HG02885 (cell line): ENCODE data around the gene POLA2.
A peak's percentile ranks its signal among the peaks of the same experiment; 100 is the strongest.
"Not testable (repeated sequence)": the region's sequence is repeated elsewhere in the genome, so short reads cannot be mapped to it uniquely, and the experiment has no call there.

Source experiments
- ATAC-seq: cut with Tn5 transposase; IDR thresholded peaks from one replicate; pipeline ENCODE4 v1.9.1; 2021; ENCODE audit warnings: mild to moderate bottlenecking; ENCODE audit not compliant: unreplicated experiment, poor library complexity

POLA2 gene, protein sequence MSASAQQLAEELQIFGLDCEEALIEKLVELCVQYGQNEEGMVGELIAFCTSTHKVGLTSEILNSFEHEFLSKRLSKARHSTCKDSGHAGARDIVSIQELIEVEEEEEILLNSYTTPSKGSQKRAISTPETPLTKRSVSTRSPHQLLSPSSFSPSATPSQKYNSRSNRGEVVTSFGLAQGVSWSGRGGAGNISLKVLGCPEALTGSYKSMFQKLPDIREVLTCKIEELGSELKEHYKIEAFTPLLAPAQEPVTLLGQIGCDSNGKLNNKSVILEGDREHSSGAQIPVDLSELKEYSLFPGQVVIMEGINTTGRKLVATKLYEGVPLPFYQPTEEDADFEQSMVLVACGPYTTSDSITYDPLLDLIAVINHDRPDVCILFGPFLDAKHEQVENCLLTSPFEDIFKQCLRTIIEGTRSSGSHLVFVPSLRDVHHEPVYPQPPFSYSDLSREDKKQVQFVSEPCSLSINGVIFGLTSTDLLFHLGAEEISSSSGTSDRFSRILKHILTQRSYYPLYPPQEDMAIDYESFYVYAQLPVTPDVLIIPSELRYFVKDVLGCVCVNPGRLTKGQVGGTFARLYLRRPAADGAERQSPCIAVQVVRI

GRCh38 chr11:65261591-65262380 is at the start of gene POLA2:
Gene POLA2 (plus strand): TSS chr11:65261962. CDS start chr11:65262293, 331 bp downstream.
- ATAC-seq = peak; percentile 79

DNA sequence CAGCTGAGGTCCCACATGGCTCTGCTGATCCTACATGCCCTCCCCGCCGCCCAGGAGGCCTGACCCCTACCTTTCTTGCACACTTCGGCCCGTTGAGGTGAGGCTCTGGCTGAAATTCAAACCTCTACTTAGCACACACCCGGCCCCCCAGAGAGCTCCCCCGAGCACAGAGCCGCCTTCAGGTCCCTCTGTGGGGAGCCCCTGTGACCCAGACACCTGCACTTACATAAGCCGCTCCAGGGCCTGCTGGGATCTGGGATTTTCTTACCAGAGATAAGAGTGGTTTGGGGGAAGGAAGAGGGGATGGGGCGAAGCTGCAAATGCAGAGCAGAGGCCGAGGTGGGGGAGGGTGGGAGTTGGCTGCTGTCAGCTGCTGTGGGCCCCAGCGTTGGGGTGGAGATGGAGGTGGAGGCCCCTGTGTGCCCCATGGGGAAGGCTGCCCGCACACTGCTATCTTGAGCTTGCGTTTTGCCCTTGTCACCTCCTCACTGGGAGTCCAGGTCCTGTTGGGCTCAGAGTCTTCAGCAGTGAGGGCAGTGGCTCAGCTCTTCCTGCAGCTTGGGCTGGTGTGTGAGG is 49.4 kb upstream of the POLA2 start:
- no peak for ATAC-seq

- no peak for ATAC-seq
These were observed 48.2 kb upstream of the POLA2 start for GRCh38 chr11:65213322-65214211.

- ATAC-seq = no peak
These were observed 47.4 kb upstream of the POLA2 start for GRCh38 chr11:65214212-65214845.

DNA sequence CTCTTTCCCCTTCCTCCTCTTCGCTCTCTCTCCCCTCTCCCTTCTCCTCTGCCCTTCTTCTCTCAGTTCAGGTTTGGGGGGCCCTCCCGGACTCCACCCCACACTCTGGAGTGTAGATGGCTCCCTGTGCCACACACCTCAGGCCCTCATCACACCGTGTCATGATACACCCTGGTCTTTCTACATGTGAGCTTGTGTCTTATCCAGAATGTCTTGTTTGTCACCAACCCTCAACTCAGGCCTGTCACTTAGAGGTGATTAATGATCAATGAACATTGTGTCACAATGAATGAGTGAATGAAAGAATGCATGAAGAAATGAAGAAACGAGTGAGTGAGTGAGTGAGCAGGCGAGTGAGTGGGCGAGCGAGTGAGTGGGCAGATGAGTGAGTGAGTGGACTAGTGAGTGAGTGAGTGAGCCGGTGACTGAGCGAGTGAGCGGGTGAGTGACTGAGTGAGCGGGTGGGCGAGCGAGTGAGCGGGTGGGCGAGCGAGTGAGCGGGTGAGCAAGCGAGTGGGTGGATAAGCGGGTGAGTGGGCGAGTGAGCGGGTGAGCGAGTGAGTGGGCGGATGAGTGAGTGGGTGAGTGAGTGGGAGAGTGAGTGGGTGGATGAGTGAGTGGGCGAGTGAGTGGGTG is 46.2 kb upstream of the POLA2 start:
- ATAC-seq = no peak

DNA sequence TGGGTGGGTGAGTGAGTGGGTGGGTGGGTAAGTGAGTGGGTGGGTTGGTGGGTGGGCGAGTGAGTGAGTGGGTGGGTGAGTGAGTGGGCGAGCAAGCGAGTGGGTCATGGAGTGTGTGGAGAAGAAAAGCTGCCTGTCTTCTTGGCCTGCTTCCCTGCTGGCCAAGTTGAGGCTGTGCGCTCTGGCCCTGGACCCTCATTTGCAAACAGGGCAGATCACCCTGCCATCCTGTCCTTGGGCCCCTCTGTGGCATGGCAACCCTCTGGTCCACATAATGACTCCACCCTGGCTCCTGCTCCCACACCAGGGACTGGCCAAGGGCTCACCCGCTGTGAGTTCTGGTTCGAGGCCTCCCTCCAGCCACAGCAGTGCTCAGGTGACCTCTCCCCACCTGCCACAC is 44.9 kb upstream of the POLA2 start:
- no peak for ATAC-seq

DNA sequence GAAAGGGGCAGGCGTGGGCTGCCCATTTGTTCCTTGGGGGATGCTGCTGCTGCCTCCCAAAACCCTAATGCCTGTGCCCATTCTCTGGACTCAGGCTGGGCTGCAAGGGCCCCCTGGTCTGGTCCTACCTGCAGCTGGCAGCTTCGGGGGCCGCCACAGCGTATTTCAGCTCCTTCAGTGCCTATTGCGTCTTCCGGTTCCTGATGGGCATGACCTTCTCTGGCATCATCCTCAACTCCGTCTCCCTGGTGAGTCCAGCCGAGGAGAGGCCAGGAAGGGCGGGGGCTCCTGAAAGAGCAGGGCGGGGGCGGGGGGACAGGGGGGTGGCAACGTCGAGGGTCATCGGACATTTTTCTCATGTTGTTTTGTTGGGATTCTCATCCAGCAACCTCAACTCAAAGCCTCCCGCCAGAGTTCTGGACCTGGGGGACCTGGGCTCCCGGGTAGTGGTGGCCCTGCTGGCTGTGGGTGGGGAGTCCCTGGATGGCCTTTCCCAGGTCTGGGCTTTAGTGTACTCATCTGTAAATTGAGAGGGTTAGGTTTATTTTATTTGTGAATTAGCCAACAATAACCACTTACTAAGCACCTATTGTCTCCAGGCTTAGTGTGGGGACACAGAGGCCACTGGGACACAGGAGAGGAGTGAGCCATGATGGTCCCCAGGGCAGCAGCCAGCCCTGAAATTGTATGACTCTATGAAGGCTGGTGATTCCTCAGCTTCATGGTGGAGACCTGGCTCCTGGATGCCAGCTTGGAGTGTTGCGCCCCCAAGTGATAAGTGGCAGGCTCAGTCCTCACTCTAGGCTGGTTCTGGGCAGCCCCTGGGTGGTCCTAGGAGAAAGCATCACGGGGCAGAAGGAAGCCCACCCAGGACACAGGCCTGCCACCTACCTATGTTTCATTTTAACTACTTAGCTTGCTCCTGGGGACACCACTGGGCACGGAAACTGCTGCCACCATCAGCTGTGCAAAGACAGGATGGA is 44.0 kb upstream of the POLA2 start:
- ATAC-seq = no peak

DNA sequence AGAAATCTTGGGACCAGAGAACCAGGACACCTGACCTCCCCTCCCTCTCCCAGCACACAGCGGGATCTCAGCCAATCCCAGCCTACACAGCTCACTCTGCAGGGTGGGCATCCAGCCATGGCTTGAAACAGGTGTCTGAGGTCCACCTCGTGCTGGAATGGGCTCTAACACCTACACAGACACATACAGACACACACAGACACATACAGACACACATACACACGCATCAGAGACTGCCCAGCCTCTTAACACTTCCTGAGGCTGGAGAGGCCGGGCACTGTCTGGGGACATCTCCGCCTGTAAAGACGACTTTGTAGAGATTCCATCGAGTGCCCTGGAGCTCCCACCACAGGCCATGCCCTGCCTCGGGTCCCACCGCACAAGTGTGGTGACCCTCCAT is 43.3 kb upstream of the POLA2 start:
- ATAC-seq = no peak

DNA sequence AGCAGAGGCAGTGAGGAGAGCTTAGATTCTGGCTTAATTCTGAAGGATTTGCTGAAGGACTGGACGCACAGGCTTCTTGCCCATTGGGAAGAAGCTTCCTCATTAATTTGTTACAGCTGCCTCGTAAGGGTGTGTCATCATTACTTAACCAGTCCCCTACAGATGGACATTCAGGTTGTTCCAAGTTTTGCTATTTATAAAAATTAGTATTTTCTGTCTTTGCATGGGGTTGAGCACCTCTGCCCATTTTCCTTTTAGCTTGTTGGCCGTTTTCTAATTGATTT is 41.9 kb upstream of the POLA2 start:
- ATAC-seq = no peak

DNA sequence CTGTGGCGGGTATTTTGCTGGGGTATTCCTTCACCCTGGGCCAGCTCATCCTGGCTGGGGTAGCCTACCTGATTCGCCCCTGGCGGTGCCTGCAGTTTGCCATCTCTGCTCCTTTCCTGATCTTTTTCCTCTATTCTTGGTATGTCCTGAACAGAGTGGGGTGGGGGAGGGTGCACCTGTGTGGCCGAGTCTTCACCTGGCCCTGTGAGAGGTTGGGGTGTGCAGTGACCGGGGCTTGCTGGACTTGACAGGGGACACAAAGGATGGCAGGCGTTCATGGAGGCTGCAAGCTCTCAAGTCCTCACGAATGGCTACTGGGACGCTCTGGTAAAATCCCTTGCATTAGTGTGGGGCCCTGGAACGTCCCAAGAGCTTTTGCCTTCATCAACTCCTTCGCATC is 40.7 kb upstream of the POLA2 start:
- no peak for ATAC-seq

DNA sequence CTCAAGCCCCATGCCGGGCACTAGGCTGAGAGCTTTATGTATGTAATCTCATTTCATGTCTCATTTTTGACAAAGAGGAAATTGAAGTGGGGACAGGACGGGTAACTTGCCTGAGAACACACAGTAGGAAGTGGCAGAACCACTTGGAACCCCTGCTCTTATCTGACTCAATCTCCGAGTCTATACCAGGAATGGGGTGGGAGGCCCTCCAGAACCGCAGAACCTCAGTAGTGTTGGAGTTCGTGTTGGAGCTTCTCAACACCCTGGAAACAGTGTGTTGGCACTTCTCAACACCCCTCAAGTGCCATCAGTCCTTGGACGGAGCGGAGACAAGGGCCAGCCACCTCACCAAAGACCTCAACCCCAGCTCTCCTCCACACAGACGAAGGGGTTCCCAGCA is 38.8 kb upstream of the POLA2 start:
- no peak for ATAC-seq

DNA sequence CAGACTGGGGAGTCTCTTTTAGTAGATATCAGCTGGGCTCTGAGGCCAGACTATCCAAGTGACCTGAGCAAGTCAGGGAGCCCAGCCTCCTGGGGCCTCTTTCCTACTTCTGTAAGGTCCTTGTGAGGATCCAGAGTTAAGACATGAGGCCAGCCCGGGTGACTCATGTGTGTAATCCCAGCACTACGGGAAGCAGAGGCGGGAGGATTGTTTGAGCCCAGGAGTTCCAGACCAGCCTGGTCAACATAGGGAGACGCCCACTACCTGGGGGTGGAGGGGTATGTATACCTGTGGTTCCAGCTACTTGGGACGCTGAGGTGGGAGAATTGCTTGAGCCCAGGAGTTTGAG is 36.9 kb upstream of the POLA2 start:
- ATAC-seq = no peak

GRCh38 chr11:65225279-65226102 is 36.3 kb upstream of the POLA2 start:
- ATAC-seq = no peak

DNA sequence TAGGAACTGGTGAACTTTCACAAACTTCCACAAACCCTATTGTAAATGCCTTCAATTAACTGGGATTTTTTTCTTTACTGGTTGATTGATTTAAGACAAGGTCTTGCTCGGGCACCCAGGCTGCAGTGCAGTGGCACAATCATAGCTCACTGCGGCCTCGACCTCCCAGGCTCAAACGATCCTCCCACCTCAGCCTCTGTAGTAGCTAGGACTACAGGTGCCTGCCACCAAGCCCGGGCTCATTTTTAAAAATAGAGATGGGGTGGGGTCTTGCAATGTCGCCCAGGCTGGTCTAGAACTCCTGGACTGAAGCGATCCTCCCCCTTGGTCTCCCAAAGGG is 35.7 kb upstream of the POLA2 start:
- no peak for ATAC-seq

GRCh38 chr11:65227879-65228278 is 33.9 kb upstream of the POLA2 start:
- ATAC-seq = no peak

GRCh38 chr11:65236194-65237059 is 25.3 kb upstream of the POLA2 start:
- ATAC-seq = no peak

DNA sequence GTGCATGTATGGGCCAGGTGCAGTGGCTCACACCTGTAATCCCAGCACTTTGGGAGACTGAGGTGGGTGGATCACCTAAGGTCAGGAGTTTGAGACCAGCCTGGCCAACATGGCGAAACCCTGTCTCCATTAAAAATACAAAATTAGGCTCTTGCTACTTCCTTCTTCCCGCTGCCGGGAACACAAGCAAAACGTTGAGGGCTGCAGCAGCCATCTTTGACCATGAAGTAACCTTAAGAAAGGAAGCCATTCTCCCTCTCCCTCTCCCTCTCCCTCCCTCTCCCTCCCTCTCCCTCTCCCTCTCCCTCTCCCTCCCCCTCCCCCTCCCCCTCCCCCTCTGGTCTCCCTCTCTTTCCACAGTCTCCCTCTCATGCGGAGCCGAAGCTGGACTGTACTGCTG is 23.5 kb upstream of the POLA2 start:
- not testable (repeated sequence) for ATAC-seq
